ENCODE measurements around the gene CRYBB3.

DNA sequence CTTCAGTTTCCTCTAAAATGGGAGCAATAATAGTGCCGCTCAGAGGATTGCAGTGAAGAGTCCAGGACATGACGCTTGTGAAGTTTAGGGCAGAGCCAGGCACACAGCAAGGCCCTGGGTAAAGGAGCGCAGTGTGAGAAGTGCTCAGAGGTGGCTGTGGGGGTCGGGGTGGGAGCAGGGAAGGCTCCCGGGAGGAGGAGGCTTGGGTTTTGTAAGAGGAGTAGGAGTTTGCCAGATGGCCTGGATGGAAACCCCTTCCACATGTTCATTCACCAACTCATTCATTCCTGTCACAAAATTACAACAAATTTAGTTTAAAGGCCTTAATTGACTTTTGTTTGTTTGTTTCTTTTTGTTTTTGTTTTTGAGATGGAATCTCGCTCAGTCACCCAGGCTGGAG is 36.8 kb downstream of the CRYBB3 start:
- TF ChIP-seq, protein P1, sequence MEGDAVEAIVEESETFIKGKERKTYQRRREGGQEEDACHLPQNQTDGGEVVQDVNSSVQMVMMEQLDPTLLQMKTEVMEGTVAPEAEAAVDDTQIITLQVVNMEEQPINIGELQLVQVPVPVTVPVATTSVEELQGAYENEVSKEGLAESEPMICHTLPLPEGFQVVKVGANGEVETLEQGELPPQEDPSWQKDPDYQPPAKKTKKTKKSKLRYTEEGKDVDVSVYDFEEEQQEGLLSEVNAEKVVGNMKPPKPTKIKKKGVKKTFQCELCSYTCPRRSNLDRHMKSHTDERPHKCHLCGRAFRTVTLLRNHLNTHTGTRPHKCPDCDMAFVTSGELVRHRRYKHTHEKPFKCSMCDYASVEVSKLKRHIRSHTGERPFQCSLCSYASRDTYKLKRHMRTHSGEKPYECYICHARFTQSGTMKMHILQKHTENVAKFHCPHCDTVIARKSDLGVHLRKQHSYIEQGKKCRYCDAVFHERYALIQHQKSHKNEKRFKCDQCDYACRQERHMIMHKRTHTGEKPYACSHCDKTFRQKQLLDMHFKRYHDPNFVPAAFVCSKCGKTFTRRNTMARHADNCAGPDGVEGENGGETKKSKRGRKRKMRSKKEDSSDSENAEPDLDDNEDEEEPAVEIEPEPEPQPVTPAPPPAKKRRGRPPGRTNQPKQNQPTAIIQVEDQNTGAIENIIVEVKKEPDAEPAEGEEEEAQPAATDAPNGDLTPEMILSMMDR (IDR thresholded peaks at IDR 0.05), result no peak
- no peak for TF ChIP-seq POLR2A (IDR thresholded peaks at IDR 0.05)

All from thyroid gland (tissue), 4 donors.